ENCODE results near the gene SMAP1.

The SMAP1 gene

GRCh38 chr6:70629929-70630328, 37.8 kb upstream of the SMAP1 start:
- TF ChIP-seq POLR2A (IDR thresholded peaks at IDR 0.05; ENCODE audit: extremely low read depth, insufficient read length) (no peak), MYC (IDR thresholded peaks at IDR 0.05; ENCODE audit: low read depth, low read length) (no peak)
- TF ChIP-seq, protein P1, sequence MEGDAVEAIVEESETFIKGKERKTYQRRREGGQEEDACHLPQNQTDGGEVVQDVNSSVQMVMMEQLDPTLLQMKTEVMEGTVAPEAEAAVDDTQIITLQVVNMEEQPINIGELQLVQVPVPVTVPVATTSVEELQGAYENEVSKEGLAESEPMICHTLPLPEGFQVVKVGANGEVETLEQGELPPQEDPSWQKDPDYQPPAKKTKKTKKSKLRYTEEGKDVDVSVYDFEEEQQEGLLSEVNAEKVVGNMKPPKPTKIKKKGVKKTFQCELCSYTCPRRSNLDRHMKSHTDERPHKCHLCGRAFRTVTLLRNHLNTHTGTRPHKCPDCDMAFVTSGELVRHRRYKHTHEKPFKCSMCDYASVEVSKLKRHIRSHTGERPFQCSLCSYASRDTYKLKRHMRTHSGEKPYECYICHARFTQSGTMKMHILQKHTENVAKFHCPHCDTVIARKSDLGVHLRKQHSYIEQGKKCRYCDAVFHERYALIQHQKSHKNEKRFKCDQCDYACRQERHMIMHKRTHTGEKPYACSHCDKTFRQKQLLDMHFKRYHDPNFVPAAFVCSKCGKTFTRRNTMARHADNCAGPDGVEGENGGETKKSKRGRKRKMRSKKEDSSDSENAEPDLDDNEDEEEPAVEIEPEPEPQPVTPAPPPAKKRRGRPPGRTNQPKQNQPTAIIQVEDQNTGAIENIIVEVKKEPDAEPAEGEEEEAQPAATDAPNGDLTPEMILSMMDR (IDR thresholded peaks at IDR 0.05; ENCODE audit: low read depth, low read length) = no peak
- TF ChIP-seq, protein P2, sequence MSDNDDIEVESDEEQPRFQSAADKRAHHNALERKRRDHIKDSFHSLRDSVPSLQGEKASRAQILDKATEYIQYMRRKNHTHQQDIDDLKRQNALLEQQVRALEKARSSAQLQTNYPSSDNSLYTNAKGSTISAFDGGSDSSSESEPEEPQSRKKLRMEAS (IDR thresholded peaks at IDR 0.05; ENCODE audit: low read depth, low read length) = no peak
- no peak overlapping the region for H3K4me3 ChIP-seq (ENCODE audit: low read depth, low read length)
- no peak for DNase-seq (ENCODE audit: low read depth)

- no peak overlapping the region for H3K4me3 ChIP-seq (ENCODE audit: low read depth, low read length)
- DNase-seq (ENCODE audit: low read depth) = no peak
- TF ChIP-seq POLR2A (IDR thresholded peaks at IDR 0.05; ENCODE audit: extremely low read depth, insufficient read length) (no peak), MYC (IDR thresholded peaks at IDR 0.05; ENCODE audit: low read depth, low read length) (no peak)
- TF ChIP-seq, protein P1 (IDR thresholded peaks at IDR 0.05; ENCODE audit: low read depth, low read length) = no peak
- TF ChIP-seq, protein P2 (IDR thresholded peaks at IDR 0.05; ENCODE audit: low read depth, low read length) = no peak
Measured at GRCh38 chr6:70633870-70634269, 33.8 kb upstream of the SMAP1 start.

GRCh38 chr6:70636596-70636995, 31.1 kb upstream of the SMAP1 start:
- TF ChIP-seq, protein P1 (IDR thresholded peaks at IDR 0.05; ENCODE audit: low read depth, low read length) = no peak
- TF ChIP-seq MYC (IDR thresholded peaks at IDR 0.05; ENCODE audit: low read depth, low read length) (no peak), POLR2A (IDR thresholded peaks at IDR 0.05; ENCODE audit: extremely low read depth, insufficient read length) (no peak)
- TF ChIP-seq, protein P2 (IDR thresholded peaks at IDR 0.05; ENCODE audit: low read depth, low read length) = no peak
- no peak for DNase-seq (ENCODE audit: low read depth)
- no peak overlapping the region for H3K4me3 ChIP-seq (ENCODE audit: low read depth, low read length)

DNA sequence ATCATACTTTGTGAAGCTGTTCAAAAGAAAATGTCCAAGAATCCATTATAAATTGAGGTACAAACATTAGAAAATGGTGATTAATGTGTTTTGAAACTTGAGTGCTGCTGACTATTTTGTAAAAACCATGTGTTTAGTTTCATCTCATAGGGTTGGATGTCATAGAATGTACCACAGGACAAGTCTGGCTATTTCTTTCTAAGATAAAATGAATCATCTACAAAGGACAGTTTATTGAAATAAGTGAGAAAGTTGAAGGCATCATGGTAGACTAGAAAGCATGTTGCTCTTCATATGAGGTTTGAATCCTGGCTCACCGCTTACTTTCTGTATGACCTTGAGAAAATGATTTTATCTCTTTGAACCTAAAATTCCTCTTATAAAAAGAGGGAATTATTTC, 29.2 kb upstream of the SMAP1 start:
- TF ChIP-seq MYC (IDR thresholded peaks at IDR 0.05; ENCODE audit: low read depth, low read length) = no peak
- no peak for TF ChIP-seq POLR2A (IDR thresholded peaks at IDR 0.05; ENCODE audit: extremely low read depth, insufficient read length)
- TF ChIP-seq, protein P1 (IDR thresholded peaks at IDR 0.05; ENCODE audit: low read depth, low read length) = no peak
- TF ChIP-seq, protein P2 (IDR thresholded peaks at IDR 0.05; ENCODE audit: low read depth, low read length) = no peak
- DNase-seq (ENCODE audit: low read depth) = no peak
- H3K4me3 ChIP-seq (ENCODE audit: low read depth, low read length) = no peak overlapping the region

GRCh38 chr6:70651326-70651905, 16.3 kb upstream of the SMAP1 start:
- TF ChIP-seq, protein P1 (IDR thresholded peaks at IDR 0.05; ENCODE audit: low read depth, low read length) = no peak
- TF ChIP-seq, protein P2 (IDR thresholded peaks at IDR 0.05; ENCODE audit: low read depth, low read length) = no peak
- no peak for TF ChIP-seq MYC (IDR thresholded peaks at IDR 0.05; ENCODE audit: low read depth, low read length)
- TF ChIP-seq POLR2A (IDR thresholded peaks at IDR 0.05; ENCODE audit: extremely low read depth, insufficient read length) = no peak
- H3K4me3 ChIP-seq (ENCODE audit: low read depth, low read length) = no peak overlapping the region
- no peak for DNase-seq (ENCODE audit: low read depth)

All from NB4 (cell line).